H9 (cell line): ENCODE measurements around the gene GABARAP. TPM values are rescaled to one million over a fixed set of nuclear protein-coding genes. Genes with fewer than 3 reads are reported as not detected.
A peak's percentile ranks its signal among the peaks of the same experiment; 100 is the strongest.

ENCODE experiments used
- DNase-seq: peaks from one replicate; pipeline ENCODE4 v3.0.0-alpha.2; 2017
- H2AFZ ChIP-seq: one replicate; pipeline ENCODE4 v1.6.1; 2013; ENCODE audit warnings: mild to moderate bottlenecking, low read length, control low read depth, moderate library complexity
- H2AK5ac ChIP-seq: 2 replicates; pipeline ENCODE4 v1.6.1; 2013; ENCODE audit warnings: low read length, control low read depth, mixed read lengths; ENCODE audit not compliant: insufficient read length
- H2BK120ac ChIP-seq: one replicate; pipeline ENCODE4 v1.6.1; 2013; ENCODE audit warnings: low read depth, mild to moderate bottlenecking, low read length, control low read depth, inconsistent platforms; ENCODE audit not compliant: poor library complexity, severe bottlenecking
- H2BK12ac ChIP-seq: 2 replicates; pipeline ENCODE4 v1.6.1; 2013; ENCODE audit warnings: low read length, control low read depth, mixed read lengths, low read depth; ENCODE audit not compliant: insufficient read length
- H2BK15ac ChIP-seq: 2 replicates; pipeline ENCODE4 v1.6.1; 2013; ENCODE audit warnings: low read depth, low read length, control low read depth
- H2BK20ac ChIP-seq: one replicate; pipeline ENCODE4 v1.6.1; 2013; ENCODE audit warnings: low read depth, mild to moderate bottlenecking, low read length, control low read depth, inconsistent platforms; ENCODE audit not compliant: poor library complexity, severe bottlenecking
- H2BK5ac ChIP-seq: 2 replicates; pipeline ENCODE4 v1.6.1; 2013; ENCODE audit warnings: low read length, control low read depth, mixed read lengths; ENCODE audit not compliant: insufficient read length
- H3K14ac ChIP-seq: 2 replicates; pipeline ENCODE4 v1.6.1; 2013; ENCODE audit warnings: low read length, control low read depth; ENCODE audit not compliant: insufficient read depth
- H3K18ac ChIP-seq: 2 replicates; pipeline ENCODE4 v1.6.1; 2013; ENCODE audit warnings: low read depth, mild to moderate bottlenecking, mixed read lengths, low read length, control low read depth; ENCODE audit not compliant: insufficient read length
- H3K23ac ChIP-seq: 2 replicates; pipeline ENCODE4 v1.6.1; 2013; ENCODE audit warnings: low read length, control low read depth, mixed read lengths, low read depth; ENCODE audit not compliant: insufficient read length
- H3K23me2 ChIP-seq: 2 replicates; pipeline ENCODE4 v1.6.1; 2013; ENCODE audit warnings: low read depth, mild to moderate bottlenecking, mixed read lengths, low read length, control low read depth; ENCODE audit not compliant: insufficient read length, poor library complexity, severe bottlenecking
- H3K27ac ChIP-seq: 2 replicates; pipeline ENCODE4 v1.5.1; 2013; ENCODE audit warnings: low read length, control low read depth, mixed read lengths, low read depth; ENCODE audit not compliant: insufficient read length
- H3K27me3 ChIP-seq: 2 replicates; pipeline ENCODE4 v1.6.1; 2013; ENCODE audit warnings: low read length, control low read depth, inconsistent platforms; ENCODE audit not compliant: insufficient read depth
- H3K4ac ChIP-seq: 2 replicates; pipeline ENCODE4 v1.6.1; 2013; ENCODE audit warnings: low read depth, mild to moderate bottlenecking, control low read depth, inconsistent platforms, low read length, moderate library complexity
- H3K4me1 ChIP-seq: 2 replicates; pipeline ENCODE4 v1.6.1; 2013; ENCODE audit warnings: low read length, control low read depth, inconsistent platforms; ENCODE audit not compliant: insufficient read depth
- H3K4me2 ChIP-seq: 2 replicates; pipeline ENCODE4 v1.6.1; 2013; ENCODE audit warnings: low read length, control low read depth, mixed read lengths; ENCODE audit not compliant: insufficient read length, insufficient read depth
- H3K56ac ChIP-seq: 2 replicates; pipeline ENCODE4 v1.6.1; 2013; ENCODE audit warnings: low read depth, mild to moderate bottlenecking, mixed read lengths, low read length, control low read depth; ENCODE audit not compliant: insufficient read length
- H3K79me1 ChIP-seq: 2 replicates; pipeline ENCODE4 v1.6.1; 2013; ENCODE audit warnings: low read depth, mild to moderate bottlenecking, moderate library complexity, low read length, control low read depth, inconsistent platforms; ENCODE audit not compliant: insufficient read depth, poor library complexity, severe bottlenecking
- H3K79me2 ChIP-seq: 2 replicates; pipeline ENCODE4 v1.6.1; 2013; ENCODE audit warnings: low read length, control low read depth, inconsistent platforms; ENCODE audit not compliant: insufficient read depth
- H3K9ac ChIP-seq: 2 replicates; pipeline ENCODE4 v1.6.1; 2013; ENCODE audit warnings: low read length, control low read depth, mixed read lengths; ENCODE audit not compliant: insufficient read length; ENCODE audit errors: extremely low read depth
- H3K9me3 ChIP-seq: one replicate; pipeline ENCODE4 v1.6.1; 2013; ENCODE audit warnings: low read depth, low read length, inconsistent platforms; ENCODE audit not compliant: control insufficient read depth
- H3T11ph ChIP-seq: one replicate; pipeline ENCODE4 v1.6.1; 2013; ENCODE audit warnings: mild to moderate bottlenecking, low read length, control low read depth, inconsistent platforms
- H4K20me1 ChIP-seq: one replicate; pipeline ENCODE4 v1.6.1; 2013; ENCODE audit not compliant: control insufficient read depth, insufficient read length, insufficient read depth
- H4K5ac ChIP-seq: 2 replicates; pipeline ENCODE4 v1.6.1; 2013; ENCODE audit warnings: low read depth, mild to moderate bottlenecking, mixed read lengths, low read length, control low read depth; ENCODE audit not compliant: insufficient read length
- H4K8ac ChIP-seq: replicated peaks from 2 replicates; pipeline ENCODE4 v1.6.1; 2013; ENCODE audit warnings: low read length, control low read depth, mixed read lengths, low read depth; ENCODE audit not compliant: insufficient read length
- H4K91ac ChIP-seq: 2 replicates; pipeline ENCODE4 v1.6.1; 2013; ENCODE audit warnings: low read depth, mild to moderate bottlenecking, moderate library complexity, mixed read lengths, low read length, control low read depth; ENCODE audit not compliant: insufficient read length
- H3K27ac Mint-ChIP-seq, 3 experiments: 2 replicates in 2 of 3; 3 replicates in 1 of 3; pipeline ENCODE4 v1.8.0; 2020 to 2021; ENCODE audit warnings: mixed read lengths in 3 of 3, mild to moderate bottlenecking in 1 of 3, moderate library complexity in 1 of 3
- H3K27me3 Mint-ChIP-seq: 2 replicates; pipeline ENCODE4 v1.8.0; 2021; ENCODE audit warnings: low read depth, mild to moderate bottlenecking, moderate library complexity, mixed read lengths
- H3K36me3 Mint-ChIP-seq, 3 experiments: 2 replicates in 2 of 3; 3 replicates in 1 of 3; pipeline ENCODE4 v1.8.0; 2020 to 2021; ENCODE audit warnings: low read depth in 3 of 3, mixed read lengths in 3 of 3; ENCODE audit not compliant: insufficient read depth in 1 of 3
- H3K4me1 Mint-ChIP-seq, 2 experiments: 2 replicates each; pipeline ENCODE4 v1.8.0; 2020; ENCODE audit warnings: mixed read lengths in 2 of 2
- H3K4me3 Mint-ChIP-seq, 2 experiments: 2 replicates in 1 of 2; 3 replicates in 1 of 2; pipeline ENCODE4 v1.8.0; 2020 to 2021; ENCODE audit warnings: mild to moderate bottlenecking in 2 of 2, mixed read lengths in 2 of 2, moderate library complexity in 1 of 2
- H3K9me3 Mint-ChIP-seq, 2 experiments: 2 replicates in 1 of 2; 3 replicates in 1 of 2; pipeline ENCODE4 v1.8.0; 2020; ENCODE audit warnings: mild to moderate bottlenecking in 2 of 2, mixed read lengths in 2 of 2, moderate library complexity in 1 of 2
- CTCF ChIP-seq: fragments of 200-600 bp; sonication (generic); conservative IDR thresholded peaks from 3 replicates; pipeline ENCODE4 v1.8.0; 2021; ENCODE audit warnings: antibody characterized with exemption, mild to moderate bottlenecking
- WGBS: extraction: QIAGEN DNeasy Blood & Tissue Kit; methylation state at CpG from one replicate; pipeline ENCODE4 v1.1.7; 2013; ENCODE audit warnings: missing lambda C conversion rate, low lambda C conversion rate, mixed read lengths; ENCODE audit not compliant: insufficient read length; ENCODE audit errors: extremely low coverage; 5-methylcytosine and 5-hydroxymethylcytosine counted together
- total RNA-seq: library from RNA; stranded (reverse); gene quantifications from 2 replicates; pipeline ENCODE4 v1.2.1, GENCODE V29; 2021

The GABARAP gene
- total RNA-seq, 1 experiment from 2014 or later, result 261 TPM

- Histone ChIP-seq H3K14ac (no peak overlapping the region), H2BK20ac (no peak overlapping the region), H2BK15ac (no peak overlapping the region), H3K79me2 (no peaks in the 10 kb centered on the region), H2AFZ (no peak overlapping the region), H3K56ac (no peak overlapping the region), H3K23me2 (peaks cover 12% of the 10 kb centered on the region), H3K27me3 (no peaks in the 10 kb centered on the region), H4K5ac (no peak overlapping the region), H3K18ac (no peak overlapping the region), H2AK5ac (no peak overlapping the region), H2BK5ac (no peak overlapping the region), H2BK120ac (no peak overlapping the region), H4K8ac (no peak overlapping the region), H4K91ac (no peak overlapping the region), H3K23ac (no peak overlapping the region), H3K9ac (peak overlapping the region; percentile 6), H3K9me3 (no peaks in the 10 kb centered on the region), H3T11ph (no peak overlapping the region), H3K27ac (no peak overlapping the region), H3K4ac (no peak overlapping the region), H3K4me1 (peaks cover 4% of the 10 kb centered on the region; the same call in 1 of the 2 replicates), H4K20me1 (no peaks in the 10 kb centered on the region), H3K4me2 (peak overlapping the region; percentile 75), H3K79me1 (no peaks in the 10 kb centered on the region), H2BK12ac (no peak overlapping the region)
- peaks cover 13% of the 10 kb centered on the region for H3K27me3 Mint-ChIP-seq
- TF ChIP-seq CTCF, result no peak
- DNase-seq, result no peak
- H3K9me3 Mint-ChIP-seq, result no peaks in the 10 kb centered on the region
- peak overlapping the region; percentile 76 to 92 for H3K4me3 Mint-ChIP-seq
- H3K27ac Mint-ChIP-seq, result no peak overlapping the region
- H3K4me1 Mint-ChIP-seq, result peaks cover 16 to 23% of the 10 kb centered on the region in 2 experiments
- WGBS, result no CpG with 5 or more reads among the region's 6 CpGs
- H3K36me3 Mint-ChIP-seq, result peaks cover 2 to 22% (median 11%) of the 10 kb centered on the region in 3 experiments; a peak in 5 of 7 replicates
Observed at GRCh38 chr17:7282752-7283321, 40.6 kb upstream of the GABARAP start.
